CD14-positive monocyte (primary cell): ENCODE measurements around the gene SLIT3. TPM values are rescaled to one million over a fixed set of nuclear protein-coding genes. Genes with fewer than 3 reads are reported as not detected.

ENCODE experiments used
- DNase-seq, 3 donors: peaks; one replicate each; pipeline ENCODE4 v3.0.0-alpha.2; 2011 to 2022
- H2AFZ ChIP-seq: 2 replicates; pipeline ENCODE4 v1.6.0; 2012; ENCODE audit warnings: mild to moderate bottlenecking, low read depth, low read length, inconsistent platforms; ENCODE audit not compliant: insufficient read depth, poor library complexity, severe bottlenecking
- H3K27ac ChIP-seq, 2 donors: 1 replicate in 1 of 2; 2 replicates in 1 of 2; pipeline ENCODE4 v1.5.1; 2012 to 2013; ENCODE audit warnings: low read length in 2 of 2, control low read depth in 1 of 2, inconsistent platforms in 1 of 2, low read depth in 1 of 2, mild to moderate bottlenecking in 1 of 2
- H3K27me3 ChIP-seq, 2 donors: one replicate each; pipeline versions ENCODE4 v1.6.0 to v1.6.1; 2011 to 2013; ENCODE audit warnings: low read length in 2 of 2; ENCODE audit not compliant: control insufficient read depth in 2 of 2, insufficient read depth in 2 of 2
- H3K36me3 ChIP-seq, 2 donors: replicated peaks in 1 of 2; 1 replicate in 1 of 2; 2 replicates in 1 of 2; pipeline versions ENCODE4 v1.5.1 to v1.6.1; 2012 to 2013; ENCODE audit warnings: low read length in 2 of 2, control low read depth in 1 of 2, inconsistent platforms in 1 of 2, mild to moderate bottlenecking in 1 of 2; ENCODE audit not compliant: insufficient read depth in 2 of 2, control insufficient read depth in 1 of 2
- H3K4me1 ChIP-seq, 2 donors: 1 replicate in 1 of 2; 2 replicates in 1 of 2; pipeline versions ENCODE4 v1.5.1 to v1.6.1; 2012 to 2013; ENCODE audit warnings: low read length in 2 of 2, control low read depth in 1 of 2, inconsistent platforms in 1 of 2, mild to moderate bottlenecking in 1 of 2, moderate library complexity in 1 of 2; ENCODE audit not compliant: insufficient read depth in 2 of 2, control insufficient read depth in 1 of 2
- H3K4me2 ChIP-seq: replicated peaks from 2 replicates; pipeline ENCODE3; 2012; ENCODE audit warnings: low read length, moderate library complexity, mild to moderate bottlenecking; ENCODE audit not compliant: poor library complexity, severe bottlenecking; ENCODE audit errors: extremely low read depth
- H3K4me3 ChIP-seq, 3 experiments: fragments of 200-600 bp in 1 of 3; sonication (generic) in 1 of 3; replicated peaks in 1 of 3; 1 replicate in 2 of 3; 2 replicates in 1 of 3; pipeline ENCODE4 v1.5.1; 2011 to 2013; ENCODE audit warnings: low read length in 3 of 3, mild to moderate bottlenecking in 3 of 3, control low read depth in 2 of 3, low read depth in 2 of 3, inconsistent platforms in 1 of 3, moderate library complexity in 1 of 3
- H3K79me2 ChIP-seq: 2 replicates; pipeline ENCODE4 v1.6.0; 2012; ENCODE audit warnings: mild to moderate bottlenecking, control low read depth, inconsistent platforms, low read length, moderate library complexity; ENCODE audit not compliant: insufficient read depth
- H3K9ac ChIP-seq: 2 replicates; pipeline ENCODE4 v1.6.0; 2017; ENCODE audit warnings: low read length, mild to moderate bottlenecking; ENCODE audit not compliant: insufficient read depth, poor library complexity, severe bottlenecking
- H3K9me3 ChIP-seq, 2 donors: replicated peaks in 1 of 2; 1 replicate in 1 of 2; 2 replicates in 1 of 2; pipeline versions ENCODE4 v1.5.1 to v1.6.1; 2012 to 2013; ENCODE audit warnings: low read length in 2 of 2, control low read depth in 1 of 2; ENCODE audit not compliant: control insufficient read depth in 1 of 2, insufficient read depth in 1 of 2
- H4K20me1 ChIP-seq: 2 replicates; pipeline ENCODE4 v1.6.0; 2012; ENCODE audit warnings: mild to moderate bottlenecking, low read length, control low read depth, moderate library complexity; ENCODE audit not compliant: insufficient read depth
- H3K27ac Mint-ChIP-seq, 7 donors: one replicate each; pipeline ENCODE4 v1.8.0; 2020; ENCODE audit warnings: mild to moderate bottlenecking in 7 of 7, mixed read lengths in 7 of 7, moderate library complexity in 6 of 7, inconsistent platforms in 2 of 7
- H3K27me3 Mint-ChIP-seq, 3 donors: one replicate each; pipeline ENCODE4 v1.8.0; 2021 to 2022; ENCODE audit warnings: low read depth in 3 of 3, mild to moderate bottlenecking in 3 of 3, mixed read lengths in 3 of 3, moderate library complexity in 3 of 3, inconsistent platforms in 1 of 3
- H3K36me3 Mint-ChIP-seq, 2 donors: one replicate each; pipeline ENCODE4 v1.8.0; 2020; ENCODE audit warnings: mixed read lengths in 2 of 2, inconsistent platforms in 1 of 2, mild to moderate bottlenecking in 1 of 2
- H3K4me1 Mint-ChIP-seq: one replicate; pipeline ENCODE4 v1.8.0; 2020; ENCODE audit warnings: mild to moderate bottlenecking, mixed read lengths
- H3K4me3 Mint-ChIP-seq, 2 donors: one replicate each; pipeline ENCODE4 v1.8.0; 2020; ENCODE audit warnings: mild to moderate bottlenecking in 2 of 2, mixed read lengths in 2 of 2, moderate library complexity in 1 of 2
- H3K9me3 Mint-ChIP-seq, 7 donors: one replicate each; pipeline ENCODE4 v1.8.0; 2020 to 2022; ENCODE audit warnings: mixed read lengths in 7 of 7, mild to moderate bottlenecking in 6 of 7, moderate library complexity in 6 of 7, inconsistent platforms in 2 of 7
- WGBS: methylation state at CpG from one replicate; pipeline ENCODE4 v1.1.5; 2013; ENCODE audit warnings: missing lambda C conversion rate; ENCODE audit not compliant: insufficient coverage; 5-methylcytosine and 5-hydroxymethylcytosine counted together
- intact Hi-C, 2 donors: fragments of 100-400 bp; cut with micrococcal nuclease; formaldehyde crosslinking; loops; one replicate each; pipeline versions ENCODE4 v1.15.0 to v1.15.1; 2023
- polyA plus RNA-seq, 3 donors: library from polyadenylated mRNA; depleted of rRNA in 1 of 3; unstranded in 2 of 3; stranded (reverse) in 1 of 3; fragments of 300-500 nt in 2 of 3; fragments of >200 nt in 1 of 3; fragmentation: Illumina TruSeq in 2 of 3; gene quantifications; 1 replicate in 2 of 3; 2 replicates in 1 of 3; pipeline ENCODE4 v1.2.3, GENCODE V29; 2012 to 2021
- TF ChIP-seq, protein P1 (sequence below): fragments of 200-600 bp; IDR thresholded peaks from one replicate; pipeline ENCODE4 v1.8.0; 2022; ENCODE audit warnings: antibody characterized with exemption, mild to moderate bottlenecking

SLIT3 gene
- polyA plus RNA-seq, 3 donors: not detected

DNA sequence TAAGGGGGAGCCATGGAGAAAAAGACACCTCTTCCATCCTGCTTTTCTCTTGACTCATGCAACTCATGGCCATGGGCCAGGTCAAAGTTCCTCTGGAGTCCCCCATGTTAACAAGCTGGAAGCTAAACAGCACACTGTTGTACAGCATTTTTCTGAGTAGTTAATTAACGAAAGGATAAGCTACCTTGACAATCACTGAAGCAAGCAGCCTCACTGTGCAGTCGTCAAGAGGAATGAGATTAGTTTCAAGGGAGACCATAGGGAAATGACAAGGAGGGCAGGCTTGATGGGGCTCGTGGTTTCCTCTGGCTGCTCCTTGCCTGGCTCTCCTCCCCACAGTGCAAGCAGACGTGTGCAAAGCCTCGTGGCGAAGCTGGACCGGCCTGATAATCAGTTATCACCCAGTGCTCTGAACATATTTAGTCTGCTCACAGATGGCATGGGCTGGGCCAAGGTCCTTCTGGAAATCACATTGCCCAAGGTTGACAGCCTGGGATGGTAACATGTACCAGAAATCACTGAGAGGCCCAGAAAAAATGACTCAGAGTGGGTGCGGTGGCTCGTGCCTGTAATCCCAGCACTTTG, 209.5 kb downstream of the SLIT3 start:
- H3K36me3 ChIP-seq: no peaks in the 10 kb centered on the region
- no peak for DNase-seq
- peaks cover 0 to 17% of the 10 kb centered on the region in 2 donors for H3K9me3 ChIP-seq
- no peak overlapping the region for H2AFZ ChIP-seq
- Mint-ChIP-seq H3K36me3 (no peaks in the 10 kb centered on the region), H3K4me1 (no peaks in the 10 kb centered on the region), H3K27ac (peak overlapping the region in 1 of 7 donors; percentile 61), H3K9me3 (peaks cover 5 to 24% (median 10%) of the 10 kb centered on the region in 7 donors), H3K27me3 (peaks cover 0 to 6% (median 2%) of the 10 kb centered on the region in 3 donors), H3K4me3 (no peak overlapping the region)
- intact Hi-C loops: no loop called here
- H3K4me3 ChIP-seq: no peak overlapping the region
- no peaks in the 10 kb centered on the region for H3K4me1 ChIP-seq
- no peak overlapping the region for H3K4me2 ChIP-seq
- no peaks in the 10 kb centered on the region for H3K79me2 ChIP-seq
- H3K27ac ChIP-seq: no peak overlapping the region
- H4K20me1 ChIP-seq: no peaks in the 10 kb centered on the region
- no peak overlapping the region for H3K9ac ChIP-seq
- H3K27me3 ChIP-seq: no peaks in the 10 kb centered on the region
- TF ChIP-seq, protein P1, sequence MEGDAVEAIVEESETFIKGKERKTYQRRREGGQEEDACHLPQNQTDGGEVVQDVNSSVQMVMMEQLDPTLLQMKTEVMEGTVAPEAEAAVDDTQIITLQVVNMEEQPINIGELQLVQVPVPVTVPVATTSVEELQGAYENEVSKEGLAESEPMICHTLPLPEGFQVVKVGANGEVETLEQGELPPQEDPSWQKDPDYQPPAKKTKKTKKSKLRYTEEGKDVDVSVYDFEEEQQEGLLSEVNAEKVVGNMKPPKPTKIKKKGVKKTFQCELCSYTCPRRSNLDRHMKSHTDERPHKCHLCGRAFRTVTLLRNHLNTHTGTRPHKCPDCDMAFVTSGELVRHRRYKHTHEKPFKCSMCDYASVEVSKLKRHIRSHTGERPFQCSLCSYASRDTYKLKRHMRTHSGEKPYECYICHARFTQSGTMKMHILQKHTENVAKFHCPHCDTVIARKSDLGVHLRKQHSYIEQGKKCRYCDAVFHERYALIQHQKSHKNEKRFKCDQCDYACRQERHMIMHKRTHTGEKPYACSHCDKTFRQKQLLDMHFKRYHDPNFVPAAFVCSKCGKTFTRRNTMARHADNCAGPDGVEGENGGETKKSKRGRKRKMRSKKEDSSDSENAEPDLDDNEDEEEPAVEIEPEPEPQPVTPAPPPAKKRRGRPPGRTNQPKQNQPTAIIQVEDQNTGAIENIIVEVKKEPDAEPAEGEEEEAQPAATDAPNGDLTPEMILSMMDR: no peak
- WGBS: 83% methylated on average over 9 of the region's 9 CpGs

DNA sequence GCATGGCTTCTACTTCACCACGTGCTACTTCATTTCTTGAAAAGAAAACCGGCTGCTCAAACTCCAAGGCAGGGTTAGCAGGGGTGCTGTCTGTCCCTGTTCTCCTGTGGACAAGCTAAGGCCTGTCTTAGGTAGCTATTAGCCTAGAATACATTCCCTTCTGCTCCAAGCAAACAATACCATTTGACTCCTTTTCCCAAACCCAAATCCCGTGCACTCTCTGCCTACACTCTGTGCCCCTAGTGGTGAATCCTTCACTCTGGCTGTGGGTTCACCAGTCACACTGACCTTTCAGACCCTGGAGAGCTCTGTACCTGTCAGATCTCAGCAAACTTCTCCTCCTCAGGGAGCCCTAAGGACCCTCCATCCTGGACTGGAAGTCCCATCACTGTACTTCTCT, 211.6 kb downstream of the SLIT3 start:
- no peak overlapping the region for H3K27ac ChIP-seq
- Mint-ChIP-seq H3K9me3 (peaks cover 3 to 25% (median 10%) of the 10 kb centered on the region in 7 donors), H3K36me3 (no peaks in the 10 kb centered on the region), H3K27me3 (peaks cover 2 to 6% (median 2%) of the 10 kb centered on the region in 3 donors), H3K4me1 (no peaks in the 10 kb centered on the region), H3K27ac (no peak overlapping the region), H3K4me3 (no peak overlapping the region)
- no peak overlapping the region for H3K9ac ChIP-seq
- H3K27me3 ChIP-seq: no peaks in the 10 kb centered on the region
- H3K4me1 ChIP-seq: no peaks in the 10 kb centered on the region
- TF ChIP-seq, protein P1: no peak
- no peak overlapping the region for H3K4me2 ChIP-seq
- H3K4me3 ChIP-seq: no peak overlapping the region
- no peaks in the 10 kb centered on the region for H3K36me3 ChIP-seq
- intact Hi-C loops: no loop called here
- H4K20me1 ChIP-seq: no peaks in the 10 kb centered on the region
- peaks cover 0 to 17% of the 10 kb centered on the region in 2 donors for H3K9me3 ChIP-seq
- H2AFZ ChIP-seq: no peak overlapping the region
- 93% methylated on average over 3 of the region's 3 CpGs for WGBS
- no peak for DNase-seq
- no peaks in the 10 kb centered on the region for H3K79me2 ChIP-seq
